Ishikawa (cell line): Measurements from ENCODE around the gene INTS6.

ENCODE experiments used
- CREB1 ChIP-seq: IDR thresholded peaks from 2 replicates; pipeline ENCODE4 v1.6.1; 2012; ENCODE audit warnings: low read depth
- EGR1 ChIP-seq: IDR thresholded peaks from 2 replicates; pipeline ENCODE4 v1.6.1; 2012
- ZBTB7A ChIP-seq: IDR thresholded peaks from 2 replicates; pipeline ENCODE4 v1.6.1; 2012; ENCODE audit warnings: low read depth

- no peak for TF ChIP-seq ZBTB7A
- no peak for TF ChIP-seq EGR1
- no peak for TF ChIP-seq CREB1
These were observed 3.8 kb downstream of the INTS6 start for GRCh38 chr13:51449018-51449417.
